HFFc6 (cell line): ENCODE results near the gene SUPT7L. TPM values are rescaled to one million over a fixed set of nuclear protein-coding genes. Genes with fewer than 3 reads are reported as not detected.
A peak's percentile ranks its signal among the peaks of the same experiment; 100 is the strongest.

Experiments
- DNase-seq: peaks from one replicate; pipeline ENCODE4 v3.0.0-alpha.2; 2018
- H3K27ac Mint-ChIP-seq: 2 replicates; pipeline ENCODE4 v1.8.0; 2020; ENCODE audit warnings: mild to moderate bottlenecking, mixed read lengths
- H3K27me3 Mint-ChIP-seq: 2 replicates; pipeline ENCODE4 v1.8.0; 2021; ENCODE audit warnings: mild to moderate bottlenecking, moderate library complexity, mixed read lengths; ENCODE audit not compliant: insufficient read depth
- H3K36me3 Mint-ChIP-seq: 2 replicates; pipeline ENCODE4 v1.8.0; 2021; ENCODE audit warnings: low read depth, mixed read lengths
- H3K4me1 Mint-ChIP-seq: 2 replicates; pipeline ENCODE4 v1.8.0; 2020; ENCODE audit warnings: low read depth, mixed read lengths
- H3K4me3 Mint-ChIP-seq: 2 replicates; pipeline ENCODE4 v1.8.0; 2020; ENCODE audit warnings: mild to moderate bottlenecking, moderate library complexity, mixed read lengths
- H3K9me3 Mint-ChIP-seq: 2 replicates; pipeline ENCODE4 v1.8.0; 2020; ENCODE audit warnings: mild to moderate bottlenecking, mixed read lengths
- total RNA-seq, 6 experiments: library from RNA; stranded (reverse); fragmentation: NEBNext Ultra II Directional; extraction: Animal tissue kit (Norgen Biotek cat#: 25700); gene quantifications; 2 replicates in 1 of 6; 3 replicates in 5 of 6; pipeline ENCODE4 v1.2.3, GENCODE V29; 2021
- TF ChIP-seq, protein P1 (sequence below): fragments of 200-600 bp; sonication (generic); IDR thresholded peaks from 2 replicates; pipeline ENCODE4 v1.5.0; 2021; ENCODE audit warnings: antibody characterized with exemption, mild to moderate bottlenecking

SUPT7L gene
- total RNA-seq, 6 experiments from 2014 or later: 22.7 to 26.4 (median 24.2) TPM

DNA sequence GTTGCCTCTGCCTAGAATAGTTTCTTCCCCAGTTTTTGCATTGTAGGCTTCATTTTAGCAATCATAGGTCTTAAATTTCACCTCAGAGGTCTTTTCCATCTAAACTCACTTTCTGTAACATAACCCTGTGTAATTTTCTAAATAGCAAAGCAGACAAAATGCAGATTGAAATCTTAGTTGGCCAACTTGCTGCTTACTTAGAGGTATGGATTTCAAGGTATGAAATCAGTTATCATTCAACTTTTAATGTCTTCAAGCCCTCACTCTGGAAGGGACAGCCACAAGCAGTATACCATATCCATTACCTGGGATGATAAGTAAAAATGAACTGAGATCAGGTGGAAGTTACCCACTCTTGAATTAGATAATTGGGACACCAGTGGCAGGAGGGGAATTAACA is 38.5 kb downstream of the SUPT7L start:
- no peaks in the 10 kb centered on the region for H3K9me3 Mint-ChIP-seq
- no peak overlapping the region; the same call in 1 of the 2 replicates for H3K27ac Mint-ChIP-seq
- no peak overlapping the region for H3K4me3 Mint-ChIP-seq
- DNase-seq: no peak
- peaks cover 47% of the 10 kb centered on the region for H3K36me3 Mint-ChIP-seq
- TF ChIP-seq, protein P1, sequence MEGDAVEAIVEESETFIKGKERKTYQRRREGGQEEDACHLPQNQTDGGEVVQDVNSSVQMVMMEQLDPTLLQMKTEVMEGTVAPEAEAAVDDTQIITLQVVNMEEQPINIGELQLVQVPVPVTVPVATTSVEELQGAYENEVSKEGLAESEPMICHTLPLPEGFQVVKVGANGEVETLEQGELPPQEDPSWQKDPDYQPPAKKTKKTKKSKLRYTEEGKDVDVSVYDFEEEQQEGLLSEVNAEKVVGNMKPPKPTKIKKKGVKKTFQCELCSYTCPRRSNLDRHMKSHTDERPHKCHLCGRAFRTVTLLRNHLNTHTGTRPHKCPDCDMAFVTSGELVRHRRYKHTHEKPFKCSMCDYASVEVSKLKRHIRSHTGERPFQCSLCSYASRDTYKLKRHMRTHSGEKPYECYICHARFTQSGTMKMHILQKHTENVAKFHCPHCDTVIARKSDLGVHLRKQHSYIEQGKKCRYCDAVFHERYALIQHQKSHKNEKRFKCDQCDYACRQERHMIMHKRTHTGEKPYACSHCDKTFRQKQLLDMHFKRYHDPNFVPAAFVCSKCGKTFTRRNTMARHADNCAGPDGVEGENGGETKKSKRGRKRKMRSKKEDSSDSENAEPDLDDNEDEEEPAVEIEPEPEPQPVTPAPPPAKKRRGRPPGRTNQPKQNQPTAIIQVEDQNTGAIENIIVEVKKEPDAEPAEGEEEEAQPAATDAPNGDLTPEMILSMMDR: no peak
- peaks cover 2% of the 10 kb centered on the region; the same call in 1 of the 2 replicates for H3K27me3 Mint-ChIP-seq
- H3K4me1 Mint-ChIP-seq: peaks cover 40% of the 10 kb centered on the region

DNA sequence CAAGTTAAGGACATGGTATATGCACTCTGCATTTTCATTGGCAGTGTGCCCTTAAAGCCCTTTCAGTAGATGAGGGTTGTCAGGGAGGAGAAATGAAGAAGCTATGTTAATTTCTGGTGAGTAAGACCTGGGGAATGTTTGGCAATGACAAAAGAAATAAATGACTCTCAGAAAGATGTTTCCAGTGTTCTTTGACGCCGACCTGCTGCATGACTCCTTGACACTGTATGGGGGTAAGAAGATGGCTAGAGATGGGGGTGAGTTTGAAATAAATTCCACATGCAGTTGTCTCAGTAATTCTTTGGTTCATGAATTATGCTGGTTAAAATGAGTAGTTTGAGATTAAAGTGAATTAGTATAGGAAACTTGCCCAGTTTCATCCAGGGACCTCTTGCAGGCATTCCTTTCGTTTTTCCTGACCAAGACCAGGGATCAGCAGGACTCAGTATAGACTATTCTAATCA is 40.5 kb downstream of the SUPT7L start:
- peaks cover 40% of the 10 kb centered on the region for H3K4me1 Mint-ChIP-seq
- peak overlapping the region; percentile 73 for H3K27ac Mint-ChIP-seq
- H3K27me3 Mint-ChIP-seq: no peaks in the 10 kb centered on the region
- TF ChIP-seq, protein P1: no peak
- no peaks in the 10 kb centered on the region for H3K9me3 Mint-ChIP-seq
- H3K4me3 Mint-ChIP-seq: peak overlapping the region; percentile 61
- DNase-seq: peak; percentile 85
- H3K36me3 Mint-ChIP-seq: peaks cover 59% of the 10 kb centered on the region

GRCh38 chr2:27621524-27621923 is 41.9 kb downstream of the SUPT7L start:
- TF ChIP-seq, protein P1: peak; percentile 27; the same call in 1 of the 2 replicates
- Mint-ChIP-seq H3K36me3 (peaks cover 62% of the 10 kb centered on the region), H3K4me3 (no peak overlapping the region), H3K9me3 (no peaks in the 10 kb centered on the region), H3K27ac (no peak overlapping the region), H3K4me1 (peaks cover 40% of the 10 kb centered on the region), H3K27me3 (no peaks in the 10 kb centered on the region)
- no peak for DNase-seq

GRCh38 chr2:27615316-27615715 is 48.1 kb downstream of the SUPT7L start:
- Mint-ChIP-seq H3K27ac (no peak overlapping the region), H3K36me3 (peaks cover 47% of the 10 kb centered on the region), H3K9me3 (no peaks in the 10 kb centered on the region), H3K4me1 (no peaks in the 10 kb centered on the region), H3K4me3 (no peak overlapping the region), H3K27me3 (no peaks in the 10 kb centered on the region)
- DNase-seq: no peak
- TF ChIP-seq, protein P1: no peak

- H3K36me3 Mint-ChIP-seq: peaks cover 41% of the 10 kb centered on the region
- H3K27ac Mint-ChIP-seq: no peak overlapping the region
- H3K4me1 Mint-ChIP-seq: no peaks in the 10 kb centered on the region
- DNase-seq: no peak
- TF ChIP-seq, protein P1: no peak
- H3K9me3 Mint-ChIP-seq: no peaks in the 10 kb centered on the region
- no peak overlapping the region for H3K4me3 Mint-ChIP-seq
- H3K27me3 Mint-ChIP-seq: no peaks in the 10 kb centered on the region
These were observed 49.4 kb downstream of the SUPT7L start for GRCh38 chr2:27613985-27614384.
